Cardiac fibroblast (primary cell): ENCODE measurements around the gene TGDS.

ENCODE experiments used
- DNase-seq, 2 donors: peaks; one replicate each; pipeline versions ENCODE4 v3.0.0 to v3.0.0-alpha.2; 2010; ENCODE audit warnings: low read depth in 2 of 2
- H3K4me3 ChIP-seq, 2 donors: replicated peaks in 1 of 2; 1 replicate in 1 of 2; 2 replicates in 1 of 2; pipeline ENCODE4 v1.5.1; 2011; ENCODE audit warnings: low read depth in 2 of 2, low read length in 2 of 2, mild to moderate bottlenecking in 2 of 2, moderate library complexity in 1 of 2
- CTCF ChIP-seq: IDR thresholded peaks from one replicate; pipeline ENCODE4 v1.5.1; 2011; ENCODE audit warnings: low read depth, mild to moderate bottlenecking, low read length, inconsistent platforms

Gene TGDS

DNA sequence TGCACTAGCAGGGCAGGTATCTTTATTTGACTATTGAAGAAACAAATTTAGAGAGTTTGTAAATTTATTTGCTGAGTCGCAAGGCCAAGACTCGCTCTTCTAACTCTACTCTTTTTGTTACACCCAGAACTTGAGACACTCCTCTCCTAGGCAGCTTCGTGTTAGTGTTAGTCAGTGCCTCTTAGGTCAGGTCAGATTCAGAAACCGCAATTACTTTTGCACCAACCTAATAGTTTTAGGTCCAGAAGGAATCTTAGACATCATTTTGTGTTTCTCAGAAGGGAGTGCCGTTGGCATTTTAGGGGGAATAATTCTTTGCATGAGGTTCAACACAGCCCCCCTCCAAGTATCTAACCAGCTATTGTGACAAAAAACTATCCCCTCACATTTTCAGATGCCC lies 14.5 kb upstream of the TGDS start:
- H3K4me3 ChIP-seq = no peak overlapping the region
- no peak for TF ChIP-seq CTCF
- DNase-seq = no peak

GRCh38 chr13:94609196-94609595 lies 13.2 kb upstream of the TGDS start:
- no peak overlapping the region for H3K4me3 ChIP-seq
- no peak for DNase-seq
- no peak for TF ChIP-seq CTCF

DNA sequence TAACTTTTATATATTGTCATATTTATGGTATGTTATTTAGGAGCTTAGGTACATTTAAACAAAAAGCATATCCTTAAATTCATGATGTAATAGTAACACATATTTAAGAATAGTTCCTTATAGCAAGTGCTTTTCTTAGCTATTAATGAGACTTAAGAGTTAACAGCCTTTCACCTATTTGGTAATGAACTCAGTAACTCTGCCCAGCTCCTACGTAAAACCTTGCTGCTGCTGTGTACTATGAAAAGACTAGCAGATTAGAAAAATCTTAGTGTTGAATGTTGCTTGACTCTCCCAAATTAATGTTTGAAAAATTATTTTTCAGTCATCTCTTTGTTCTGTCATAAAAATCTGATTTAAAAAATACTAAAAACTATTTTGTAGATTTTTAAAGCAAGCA lies 12.6 kb upstream of the TGDS start:
- no peak overlapping the region for H3K4me3 ChIP-seq
- no peak for TF ChIP-seq CTCF
- DNase-seq = peak in 1 of 2 donors; percentile 13

DNA sequence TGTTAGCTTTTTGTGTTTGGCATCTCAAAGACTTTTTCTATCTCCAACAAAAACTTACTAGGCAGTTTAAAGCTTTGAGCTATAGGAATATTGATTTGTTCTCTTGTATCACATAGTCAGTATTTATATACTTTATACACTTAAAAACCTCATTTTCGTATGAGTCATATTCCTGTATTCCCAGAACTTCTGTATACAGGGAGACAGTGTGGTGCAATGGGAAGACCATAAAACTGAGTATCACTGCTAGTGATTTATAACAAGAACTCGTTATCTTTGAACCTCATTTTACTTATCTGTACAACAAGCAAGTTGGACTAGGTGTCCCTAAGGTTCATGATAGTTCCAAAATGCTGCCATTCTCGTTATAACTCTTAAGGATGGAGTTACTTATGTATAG lies 12.0 kb upstream of the TGDS start:
- no peak for TF ChIP-seq CTCF
- DNase-seq = no peak
- no peak overlapping the region for H3K4me3 ChIP-seq

- TF ChIP-seq CTCF = no peak
- no peak for DNase-seq
- H3K4me3 ChIP-seq = no peak overlapping the region
Measured at GRCh38 chr13:94607056-94607455, 11.1 kb upstream of the TGDS start.

DNA sequence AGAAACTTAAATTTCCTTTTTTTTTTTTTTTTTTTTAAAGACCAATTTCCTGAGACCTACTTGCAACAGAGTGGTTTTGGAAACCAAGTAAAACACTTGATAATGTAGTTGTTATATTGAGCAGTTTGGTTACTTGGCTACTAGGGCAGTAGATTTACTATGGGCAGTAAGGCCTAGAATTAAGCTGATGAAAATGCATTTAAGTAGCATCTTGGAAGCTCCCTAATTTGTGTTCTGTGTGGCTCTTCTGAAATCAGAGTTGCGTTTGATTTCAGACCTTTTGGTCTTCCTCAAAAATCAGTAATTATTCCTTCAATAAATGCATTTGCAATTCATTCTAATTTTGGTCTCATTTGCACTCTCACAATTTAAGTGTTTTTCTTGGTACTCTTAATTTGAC lies 6.5 kb upstream of the TGDS start:
- no peak for TF ChIP-seq CTCF
- no peak for DNase-seq
- peak overlapping the region; percentile 74 to 85 for H3K4me3 ChIP-seq
